ENCODE measurements around the gene PROM2.

Gene PROM2

GRCh38 chr2:95266781-95267430 lies 7.3 kb upstream of the PROM2 start:
- no peak overlapping the region for H2AFZ ChIP-seq (ENCODE audit: low read depth, low read length, severe bottlenecking)
- H3K4me2 ChIP-seq (ENCODE audit: low read depth, low read length, poor library complexity, severe bottlenecking): no peak overlapping the region
- H3K79me2 ChIP-seq (ENCODE audit: insufficient read depth, low read length): no peaks in the 10 kb centered on the region
- no peaks in the 10 kb centered on the region for H3K27me3 ChIP-seq (ENCODE audit: low read length)
- no peak overlapping the region for H3K4me3 ChIP-seq (ENCODE audit: insufficient read depth, low read length, poor library complexity, severe bottlenecking)
- no peak overlapping the region for H3K27ac ChIP-seq (ENCODE audit: low read depth, low read length)
- H3K9ac ChIP-seq (ENCODE audit: low read length): no peak overlapping the region
- H3K9me3 ChIP-seq (ENCODE audit: insufficient read depth, low read length): no peaks in the 10 kb centered on the region
- H3K36me3 ChIP-seq (ENCODE audit: low read length): no peaks in the 10 kb centered on the region
- no peaks in the 10 kb centered on the region for H3F3A ChIP-seq (ENCODE audit: insufficient read depth)
- TF ChIP-seq EZH2phosphoT487 (conservative IDR thresholded peaks at IDR 0.05; ENCODE audit: low read length): no peak
- TF ChIP-seq CTCF (IDR thresholded peaks at IDR 0.05; ENCODE audit: insufficient read depth, low read length, poor library complexity, severe bottlenecking): no peak
- no peaks in the 10 kb centered on the region for H3K9me2 ChIP-seq (replicated peaks; ENCODE audit: insufficient read depth, low read length)
- H4K20me1 ChIP-seq (ENCODE audit: low read depth, low read length): no peaks in the 10 kb centered on the region

- H3K9me3 ChIP-seq (ENCODE audit: insufficient read depth, low read length): no peaks in the 10 kb centered on the region
These were observed 6.6 kb upstream of the PROM2 start for GRCh38 chr2:95267458-95268210.

GRCh38 chr2:95268211-95269035 lies 5.8 kb upstream of the PROM2 start:
- no peak for TF ChIP-seq CTCF (IDR thresholded peaks at IDR 0.05; ENCODE audit: insufficient read depth, low read length, poor library complexity, severe bottlenecking)
- no peak for TF ChIP-seq EZH2phosphoT487 (conservative IDR thresholded peaks at IDR 0.05; ENCODE audit: low read length)

More at GRCh38 chr2:95267458-95268210, 6.6 kb upstream of the PROM2 start:
- H3K27me3 ChIP-seq (ENCODE audit: low read length): no peaks in the 10 kb centered on the region
- H3K4me3 ChIP-seq (ENCODE audit: insufficient read depth, low read length, poor library complexity, severe bottlenecking): no peak overlapping the region
- no peaks in the 10 kb centered on the region for H3K36me3 ChIP-seq (ENCODE audit: low read length)
- no peak overlapping the region for H3K27ac ChIP-seq (ENCODE audit: low read depth, low read length)
- no peak overlapping the region for H3K4me2 ChIP-seq (ENCODE audit: low read depth, low read length, poor library complexity, severe bottlenecking)
- H4K20me1 ChIP-seq (ENCODE audit: low read depth, low read length): no peaks in the 10 kb centered on the region
- no peaks in the 10 kb centered on the region for H3K9me2 ChIP-seq (replicated peaks; ENCODE audit: insufficient read depth, low read length)
- H2AFZ ChIP-seq (ENCODE audit: low read depth, low read length, severe bottlenecking): no peak overlapping the region
- H3F3A ChIP-seq (ENCODE audit: insufficient read depth): no peaks in the 10 kb centered on the region
- no peaks in the 10 kb centered on the region for H3K79me2 ChIP-seq (ENCODE audit: insufficient read depth, low read length)
- TF ChIP-seq EZH2phosphoT487 (conservative IDR thresholded peaks at IDR 0.05; ENCODE audit: low read length) (no peak), CTCF (IDR thresholded peaks at IDR 0.05; ENCODE audit: insufficient read depth, low read length, poor library complexity, severe bottlenecking) (no peak)
- no peak overlapping the region for H3K9ac ChIP-seq (ENCODE audit: low read length)

More at GRCh38 chr2:95268211-95269035, 5.8 kb upstream of the PROM2 start:
- H3K9me2 ChIP-seq (replicated peaks; ENCODE audit: insufficient read depth, low read length): no peaks in the 10 kb centered on the region
- H3K36me3 ChIP-seq (ENCODE audit: low read length): no peaks in the 10 kb centered on the region
- H2AFZ ChIP-seq (ENCODE audit: low read depth, low read length, severe bottlenecking): no peak overlapping the region
- no peak overlapping the region for H3K4me3 ChIP-seq (ENCODE audit: insufficient read depth, low read length, poor library complexity, severe bottlenecking)
- no peaks in the 10 kb centered on the region for H3K27me3 ChIP-seq (ENCODE audit: low read length)
- no peak overlapping the region for H3K9ac ChIP-seq (ENCODE audit: low read length)
- no peak overlapping the region for H3K27ac ChIP-seq (ENCODE audit: low read depth, low read length)
- no peaks in the 10 kb centered on the region for H4K20me1 ChIP-seq (ENCODE audit: low read depth, low read length)
- no peaks in the 10 kb centered on the region for H3K9me3 ChIP-seq (ENCODE audit: insufficient read depth, low read length)
- no peaks in the 10 kb centered on the region for H3K79me2 ChIP-seq (ENCODE audit: insufficient read depth, low read length)
- no peaks in the 10 kb centered on the region for H3F3A ChIP-seq (ENCODE audit: insufficient read depth)
- H3K4me2 ChIP-seq (ENCODE audit: low read depth, low read length, poor library complexity, severe bottlenecking): no peak overlapping the region

Data from SU-DHL-6 (cell line).